Keratinocyte (primary cell): ENCODE results near the gene RABEP1. TPM values are rescaled to one million over a fixed set of nuclear protein-coding genes. Genes with fewer than 3 reads are reported as not detected.

ENCODE experiments used
- DNase-seq: peaks from one replicate; pipeline ENCODE4 v3.0.0-alpha.2; 2011; ENCODE audit warnings: low read depth, missing footprints, low spot score
- FAIRE-seq: peaks from 2 replicates; lab custom pipeline; 2011; peaks lifted over from hg19 to GRCh38; lab: Jason Lieb, UNC
- H2AFZ ChIP-seq: 2 replicates; pipeline ENCODE4 v1.6.0; 2012; ENCODE audit warnings: low read length, control low read depth, inconsistent platforms; ENCODE audit not compliant: control insufficient read depth
- H3K27ac ChIP-seq: 2 replicates; pipeline ENCODE4 v1.5.1; 2011; ENCODE audit warnings: low read length; ENCODE audit not compliant: control insufficient read depth, insufficient read depth
- H3K27me3 ChIP-seq: 3 replicates; pipeline ENCODE4 v1.6.0; 2011; ENCODE audit warnings: low read length; ENCODE audit not compliant: control insufficient read depth, insufficient read depth; ENCODE audit errors: extremely low read depth
- H3K36me3 ChIP-seq, 2 experiments: 2 replicates in 1 of 2; 3 replicates in 1 of 2; pipeline ENCODE4 v1.5.1; 2011; ENCODE audit warnings: low read length in 2 of 2, mild to moderate bottlenecking in 1 of 2; ENCODE audit not compliant: control insufficient read depth in 2 of 2, insufficient read depth in 2 of 2; ENCODE audit errors: extremely low read depth in 1 of 2
- H3K4me1 ChIP-seq: 3 replicates; pipeline ENCODE4 v1.5.1; 2011; ENCODE audit warnings: low read length; ENCODE audit not compliant: control insufficient read depth, insufficient read depth; ENCODE audit errors: extremely low read depth
- H3K4me2 ChIP-seq: 3 replicates; pipeline ENCODE4 v1.6.0; 2011; ENCODE audit warnings: low read depth, low read length; ENCODE audit not compliant: control insufficient read depth, insufficient read depth; ENCODE audit errors: extremely low read depth
- H3K4me3 ChIP-seq, 3 experiments: fragments of 200-600 bp in 1 of 3; sonication (generic) in 1 of 3; 2 replicates in 2 of 3; 3 replicates in 1 of 3; pipeline ENCODE4 v1.5.1; 2011 to 2016; ENCODE audit warnings: low read length in 3 of 3, mild to moderate bottlenecking in 3 of 3, control low read depth in 2 of 3, inconsistent platforms in 1 of 3, low read depth in 1 of 3, mixed read lengths in 1 of 3, mixed run types in 1 of 3, moderate library complexity in 1 of 3; ENCODE audit not compliant: control insufficient read depth in 2 of 3, insufficient read depth in 2 of 3; ENCODE audit errors: extremely low read depth in 1 of 3
- H3K79me2 ChIP-seq: 2 replicates; pipeline ENCODE4 v1.6.0; 2012; ENCODE audit warnings: low read length; ENCODE audit not compliant: control insufficient read depth, insufficient read depth
- H3K9ac ChIP-seq: 3 replicates; pipeline ENCODE4 v1.6.0; 2011; ENCODE audit warnings: low read length; ENCODE audit not compliant: control insufficient read depth, insufficient read depth; ENCODE audit errors: extremely low read depth
- H3K9me1 ChIP-seq: 3 replicates; pipeline ENCODE4 v1.6.0; 2011; ENCODE audit warnings: low read length; ENCODE audit not compliant: control insufficient read depth, insufficient read depth; ENCODE audit errors: extremely low read depth
- H3K9me3 ChIP-seq: 2 replicates; pipeline ENCODE4 v1.5.1; 2012; ENCODE audit warnings: low read depth, low read length; ENCODE audit not compliant: control insufficient read depth
- H4K20me1 ChIP-seq: 3 replicates; pipeline ENCODE4 v1.6.0; 2011; ENCODE audit warnings: low read length; ENCODE audit not compliant: control insufficient read depth, insufficient read depth; ENCODE audit errors: extremely low read depth
- CTCF ChIP-seq, 3 experiments: IDR thresholded peaks in 1 of 3; conservative IDR thresholded peaks in 1 of 3; optimal IDR thresholded peaks in 1 of 3; 2 replicates in 2 of 3; 3 replicates in 1 of 3; pipeline versions ENCODE3 to v1.5.1; 2011; ENCODE audit warnings: low read length in 3 of 3, mild to moderate bottlenecking in 3 of 3, moderate library complexity in 2 of 3, control low read depth in 1 of 3, inconsistent platforms in 1 of 3; ENCODE audit not compliant: insufficient read depth in 2 of 3; ENCODE audit errors: extremely low read depth in 1 of 3
- EZH2 ChIP-seq: IDR thresholded peaks from one replicate; pipeline ENCODE4 v1.6.1; 2012; ENCODE audit warnings: inconsistent platforms, mild to moderate bottlenecking, low read length, moderate library complexity
- dilution Hi-C: fragments of 300-500 bp; cut with MboI; formaldehyde crosslinking; loops from one replicate; pipeline ENCODE4 v1.7.0; 2020; ENCODE audit warnings: low sequenced_read_pairs; ENCODE audit not compliant: extremely low pct_ligation_motif_present
- polyA plus RNA-seq, 5 experiments: library from polyadenylated mRNA; depleted of rRNA in 3 of 5; stranded (reverse) in 3 of 5; stranded (forward) in 1 of 5; unstranded in 1 of 5; fragments of >200 nt; gene quantifications; 1 replicate in 1 of 5; 2 replicates in 3 of 5; 3 replicates in 1 of 5; pipeline versions ENCODE4 v1.2.1 to v1.2.3, GENCODE V29; 2011 to 2012; ENCODE audit warnings: missing spikeins in 2 of 5, low read depth in 1 of 5, low replicate concordance in 1 of 5

The RABEP1 gene
- polyA plus RNA-seq, 1 donor (not counting 4 experiments of a cell fraction or from before 2014, with no cell fraction given) = 27.1 TPM

GRCh38 chr17:5262416-5262991, 19.6 kb upstream of the RABEP1 start:
- no peaks in the 10 kb centered on the region for H3K79me2 ChIP-seq
- no peaks in the 10 kb centered on the region for H3K9me1 ChIP-seq
- DNase-seq (no peak), FAIRE-seq (no peak)
- no peak overlapping the region for H3K4me2 ChIP-seq
- no peaks in the 10 kb centered on the region for H3K9me3 ChIP-seq
- no peaks in the 10 kb centered on the region for H3K36me3 ChIP-seq
- H4K20me1 ChIP-seq = no peaks in the 10 kb centered on the region
- H3K4me3 ChIP-seq = no peak overlapping the region
- dilution Hi-C loops = no loop called here
- no peak for TF ChIP-seq EZH2
- no peak for TF ChIP-seq CTCF (optimal IDR thresholded peaks at IDR 0.05 in 1 of 3, IDR thresholded peaks at IDR 0.05 in 1 of 3, conservative IDR thresholded peaks at IDR 0.05 in 1 of 3; ENCODE audit: extremely low read depth in 1 of 3, insufficient read depth in 2 of 3, low read length in 3 of 3)
- H3K9ac ChIP-seq = no peak overlapping the region
- H3K4me1 ChIP-seq = no peaks in the 10 kb centered on the region
- H2AFZ ChIP-seq = no peak overlapping the region
- H3K27ac ChIP-seq = no peak overlapping the region
- no peaks in the 10 kb centered on the region for H3K27me3 ChIP-seq

GRCh38 chr17:5263441-5263840, 18.6 kb upstream of the RABEP1 start:
- Histone ChIP-seq H3K4me1 (no peaks in the 10 kb centered on the region), H3K27me3 (no peaks in the 10 kb centered on the region), H3K4me3 (no peak overlapping the region), H3K36me3 (no peaks in the 10 kb centered on the region), H3K9ac (no peak overlapping the region), H4K20me1 (no peaks in the 10 kb centered on the region), H3K27ac (no peak overlapping the region), H3K4me2 (no peak overlapping the region), H3K9me1 (no peaks in the 10 kb centered on the region), H2AFZ (no peak overlapping the region), H3K9me3 (no peaks in the 10 kb centered on the region), H3K79me2 (no peaks in the 10 kb centered on the region)
- FAIRE-seq = no peak
- DNase-seq = no peak
- dilution Hi-C loops = no loop called here
- no peak for TF ChIP-seq CTCF (optimal IDR thresholded peaks at IDR 0.05 in 1 of 3, IDR thresholded peaks at IDR 0.05 in 1 of 3, conservative IDR thresholded peaks at IDR 0.05 in 1 of 3; ENCODE audit: extremely low read depth in 1 of 3, insufficient read depth in 2 of 3, low read length in 3 of 3)
- TF ChIP-seq EZH2 = no peak
